Activated naive CD8-positive, alpha-beta T cell treated with anti-CD3 and anti-CD28 coated beads, Interleukin-2, amount 50 U/mL, for 16 hours (primary cell): ENCODE data around the gene RIN1.
A peak's percentile ranks its signal among the peaks of the same experiment; 100 is the strongest.
"Not testable (repeated sequence)": the region's sequence is repeated elsewhere in the genome, so short reads cannot be mapped to it uniquely, and the experiment has no call there.

Source experiments
- DNase-seq: peaks from one replicate; pipeline ENCODE4 v3.0.0-alpha.2; 2020; ENCODE audit warnings: low read depth, low spot score

RIN1 gene

GRCh38 chr11:66336234-66337102, at the start of gene RIN1:
Gene RIN1 (minus strand): TSS chr11:66336434. CDS start chr11:66336402, 32 bp downstream.
- DNase-seq, result no peak

GRCh38 chr11:66384316-66384715, 48.1 kb upstream of the RIN1 start:
- not testable (repeated sequence) for DNase-seq

- DNase-seq, result not testable (repeated sequence)
These were observed 44.0 kb upstream of the RIN1 start for GRCh38 chr11:66380264-66380663.

- DNase-seq, result not testable (repeated sequence)
These were observed 37.6 kb upstream of the RIN1 start for GRCh38 chr11:66373690-66374287.

- DNase-seq, result no peak
These were observed 37.0 kb upstream of the RIN1 start for GRCh38 chr11:66373265-66373664.

- DNase-seq, result peak; percentile 71
These were observed 35.6 kb upstream of the RIN1 start, which contains the start of gene SLC29A2 for GRCh38 chr11:66371627-66372415. Gene SLC29A2 (minus strand): TSS chr11:66371760. CDS start chr11:66371591, 169 bp downstream.

GRCh38 chr11:66369073-66369894, 33.0 kb upstream of the RIN1 start:
- no peak for DNase-seq

- DNase-seq, result no peak
These were observed 32.2 kb upstream of the RIN1 start for GRCh38 chr11:66368484-66368883.

- DNase-seq, result no peak
These were observed 31.5 kb upstream of the RIN1 start for GRCh38 chr11:66367561-66368312.

- no peak for DNase-seq
These were observed 30.7 kb upstream of the RIN1 start for GRCh38 chr11:66366844-66367477.

GRCh38 chr11:66365711-66366619, 29.7 kb upstream of the RIN1 start:
- DNase-seq, result no peak

GRCh38 chr11:66365166-66365565, 28.9 kb upstream of the RIN1 start:
- no peak for DNase-seq

GRCh38 chr11:66363805-66364535, 27.7 kb upstream of the RIN1 start:
- peak; percentile 48 for DNase-seq

- no peak for DNase-seq
These were observed 27.0 kb upstream of the RIN1 start for GRCh38 chr11:66363187-66363601.

GRCh38 chr11:66362481-66363147, 26.4 kb upstream of the RIN1 start:
- no peak for DNase-seq

- DNase-seq, result no peak
These were observed 25.3 kb upstream of the RIN1 start for GRCh38 chr11:66361502-66361941.

GRCh38 chr11:66360406-66361073, 24.3 kb upstream of the RIN1 start:
- DNase-seq, result no peak
